Stomach (tissue), 4 donors: Measurements from ENCODE around the gene GJB4.

Experiments used
- CTCF ChIP-seq, 7 experiments: fragments of 450-650 bp in 4 of 7; fragments of 200-600 bp in 3 of 7; sonication (generic) in 3 of 7; IDR thresholded peaks; one replicate each; pipeline ENCODE4 v1.5.1; 2016 to 2019; ENCODE audit warnings: antibody characterized with exemption in 7 of 7, control low read depth in 2 of 7, mild to moderate bottlenecking in 1 of 7
- EP300 ChIP-seq: sonication (generic); formaldehyde crosslinking; IDR thresholded peaks from one replicate; pipeline ENCODE4 v1.6.1; 2017; ENCODE audit warnings: antibody characterized with exemption
- POLR2A ChIP-seq, 4 donors: fragments of 450-650 bp; IDR thresholded peaks; one replicate each; pipeline ENCODE4 v1.6.1; 2016; ENCODE audit warnings: antibody characterized with exemption in 4 of 4, control low read depth in 2 of 4, mild to moderate bottlenecking in 1 of 4, moderate library complexity in 1 of 4
- POLR2AphosphoS5 ChIP-seq, 3 donors: sonication (generic); formaldehyde crosslinking; IDR thresholded peaks; one replicate each; pipeline ENCODE4 v1.6.1; 2016; ENCODE audit warnings: antibody characterized with exemption in 3 of 3

- TF ChIP-seq CTCF (IDR thresholded peaks at IDR 0.05) (no peak), POLR2AphosphoS5 (IDR thresholded peaks at IDR 0.05) (no peak), EP300 (no peak), POLR2A (IDR thresholded peaks at IDR 0.05) (no peak)
Measured at GRCh38 chr1:34715139-34715538, 44.4 kb upstream of the GJB4 start.
